Activated naive CD4-positive, alpha-beta T cell treated with anti-CD3 and anti-CD28 coated beads, Interleukin-2, amount 50 U/mL, for 24 hours (primary cell): ENCODE results near the gene ACOT7.
"Not testable (repeated sequence)": the region's sequence is repeated elsewhere in the genome, so short reads cannot be mapped to it uniquely, and the experiment has no call there.

Experiments
- H3K27ac Mint-ChIP-seq: one replicate; pipeline ENCODE4 v1.8.0; 2021; ENCODE audit warnings: mild to moderate bottlenecking, mixed read lengths
- H3K27me3 Mint-ChIP-seq: one replicate; pipeline ENCODE4 v1.8.0; 2021; ENCODE audit warnings: mixed read lengths
- H3K36me3 Mint-ChIP-seq: one replicate; pipeline ENCODE4 v1.8.0; 2021; ENCODE audit warnings: mixed read lengths
- H3K4me1 Mint-ChIP-seq: one replicate; pipeline ENCODE4 v1.8.0; 2021; ENCODE audit warnings: mixed read lengths
- H3K4me3 Mint-ChIP-seq: one replicate; pipeline ENCODE4 v1.8.0; 2021; ENCODE audit warnings: mild to moderate bottlenecking, mixed read lengths
- H3K9me3 Mint-ChIP-seq: one replicate; pipeline ENCODE4 v1.8.0; 2021; ENCODE audit warnings: mixed read lengths

ACOT7 gene

GRCh38 chr1:6329851-6330250, 63.7 kb downstream of the ACOT7 start:
- Mint-ChIP-seq H3K4me3 (no peak overlapping the region), H3K36me3 (peaks cover 1% of the 10 kb centered on the region), H3K9me3 (no peaks in the 10 kb centered on the region), H3K27ac (no peak overlapping the region), H3K4me1 (no peaks in the 10 kb centered on the region), H3K27me3 (no peaks in the 10 kb centered on the region)

- Mint-ChIP-seq H3K27me3 (no peaks in the 10 kb centered on the region), H3K9me3 (no peaks in the 10 kb centered on the region), H3K4me3 (no peak overlapping the region), H3K27ac (no peak overlapping the region), H3K4me1 (no peaks in the 10 kb centered on the region), H3K36me3 (peaks cover 1% of the 10 kb centered on the region)
These were observed 64.2 kb downstream of the ACOT7 start for GRCh38 chr1:6329396-6329795.

GRCh38 chr1:6328696-6329095, 64.9 kb downstream of the ACOT7 start:
- no peaks in the 10 kb centered on the region for H3K4me1 Mint-ChIP-seq

GRCh38 chr1:6328091-6328490, 65.5 kb downstream of the ACOT7 start:
- H3K4me3 Mint-ChIP-seq, result no peak overlapping the region
- H3K27me3 Mint-ChIP-seq, result no peaks in the 10 kb centered on the region
- H3K4me1 Mint-ChIP-seq, result no peaks in the 10 kb centered on the region
- H3K36me3 Mint-ChIP-seq, result peaks cover 1% of the 10 kb centered on the region
- H3K27ac Mint-ChIP-seq, result no peak overlapping the region
- no peaks in the 10 kb centered on the region for H3K9me3 Mint-ChIP-seq

More at GRCh38 chr1:6328696-6329095, 64.9 kb downstream of the ACOT7 start:
- Mint-ChIP-seq H3K36me3 (peaks cover 1% of the 10 kb centered on the region), H3K27ac (no peak overlapping the region), H3K9me3 (no peaks in the 10 kb centered on the region), H3K27me3 (no peaks in the 10 kb centered on the region), H3K4me3 (no peak overlapping the region)

- H3K4me3 Mint-ChIP-seq, result no peak overlapping the region
- no peaks in the 10 kb centered on the region for H3K9me3 Mint-ChIP-seq
- H3K4me1 Mint-ChIP-seq, result no peaks in the 10 kb centered on the region
- no peaks in the 10 kb centered on the region for H3K27me3 Mint-ChIP-seq
- peaks cover 1% of the 10 kb centered on the region for H3K36me3 Mint-ChIP-seq
- no peak overlapping the region for H3K27ac Mint-ChIP-seq
These were observed 68.1 kb downstream of the ACOT7 start for GRCh38 chr1:6325482-6325881.

- peaks cover 3% of the 10 kb centered on the region for H3K36me3 Mint-ChIP-seq
- no peaks in the 10 kb centered on the region for H3K9me3 Mint-ChIP-seq
- H3K4me3 Mint-ChIP-seq, result no peak overlapping the region
- no peak overlapping the region for H3K27ac Mint-ChIP-seq
- H3K27me3 Mint-ChIP-seq, result no peaks in the 10 kb centered on the region
- no peaks in the 10 kb centered on the region for H3K4me1 Mint-ChIP-seq
These were observed 71.4 kb downstream of the ACOT7 start for GRCh38 chr1:6322161-6322560.

GRCh38 chr1:6321205-6321604, 72.4 kb downstream of the ACOT7 start:
- H3K27me3 Mint-ChIP-seq, result no peaks in the 10 kb centered on the region
- peaks cover 3% of the 10 kb centered on the region for H3K36me3 Mint-ChIP-seq
- no peaks in the 10 kb centered on the region for H3K9me3 Mint-ChIP-seq
- no peaks in the 10 kb centered on the region for H3K4me1 Mint-ChIP-seq
- peak overlapping the region; percentile 30 for H3K27ac Mint-ChIP-seq
- H3K4me3 Mint-ChIP-seq, result no peak overlapping the region

- H3K27me3 Mint-ChIP-seq, result no peaks in the 10 kb centered on the region
- H3K27ac Mint-ChIP-seq, result no peak overlapping the region
- H3K36me3 Mint-ChIP-seq, result peaks cover 6% of the 10 kb centered on the region
- H3K4me3 Mint-ChIP-seq, result no peak overlapping the region
- H3K9me3 Mint-ChIP-seq, result no peaks in the 10 kb centered on the region
- H3K4me1 Mint-ChIP-seq, result no peaks in the 10 kb centered on the region
These were observed 76.3 kb downstream of the ACOT7 start for GRCh38 chr1:6317098-6317760.

GRCh38 chr1:6316240-6317097, 77.1 kb downstream of the ACOT7 start:
- H3K27ac Mint-ChIP-seq, result no peak overlapping the region
- H3K27me3 Mint-ChIP-seq, result no peaks in the 10 kb centered on the region
- H3K4me3 Mint-ChIP-seq, result no peak overlapping the region
- no peaks in the 10 kb centered on the region for H3K9me3 Mint-ChIP-seq
- H3K36me3 Mint-ChIP-seq, result peaks cover 6% of the 10 kb centered on the region
- H3K4me1 Mint-ChIP-seq, result no peaks in the 10 kb centered on the region

- Mint-ChIP-seq H3K36me3 (peaks cover 6% of the 10 kb centered on the region), H3K27me3 (no peaks in the 10 kb centered on the region), H3K9me3 (no peaks in the 10 kb centered on the region), H3K27ac (no peak overlapping the region), H3K4me3 (no peak overlapping the region), H3K4me1 (no peaks in the 10 kb centered on the region)
These were observed 79.1 kb downstream of the ACOT7 start for GRCh38 chr1:6314503-6314902.

- Mint-ChIP-seq H3K9me3 (no peaks in the 10 kb centered on the region), H3K27me3 (no peaks in the 10 kb centered on the region), H3K27ac (no peak overlapping the region), H3K4me3 (no peak overlapping the region), H3K36me3 (peaks cover 6% of the 10 kb centered on the region), H3K4me1 (no peaks in the 10 kb centered on the region)
These were observed 80.0 kb downstream of the ACOT7 start for GRCh38 chr1:6313393-6314200.

GRCh38 chr1:6310116-6310848, 83.3 kb downstream of the ACOT7 start:
- Mint-ChIP-seq H3K4me1 (no peaks in the 10 kb centered on the region), H3K4me3 (no peak overlapping the region), H3K36me3 (peaks cover 2% of the 10 kb centered on the region), H3K27ac (no peak overlapping the region), H3K9me3 (no peaks in the 10 kb centered on the region), H3K27me3 (no peaks in the 10 kb centered on the region)

- H3K36me3 Mint-ChIP-seq, result peaks cover 2% of the 10 kb centered on the region
- H3K4me3 Mint-ChIP-seq, result no peak overlapping the region
- H3K9me3 Mint-ChIP-seq, result no peaks in the 10 kb centered on the region
- no peaks in the 10 kb centered on the region for H3K4me1 Mint-ChIP-seq
- no peak overlapping the region for H3K27ac Mint-ChIP-seq
- H3K27me3 Mint-ChIP-seq, result no peaks in the 10 kb centered on the region
These were observed 84.0 kb downstream of the ACOT7 start for GRCh38 chr1:6309564-6309963.

- H3K27ac Mint-ChIP-seq, result no peak overlapping the region
- H3K27me3 Mint-ChIP-seq, result no peaks in the 10 kb centered on the region
- no peaks in the 10 kb centered on the region for H3K36me3 Mint-ChIP-seq
- H3K4me3 Mint-ChIP-seq, result no peak overlapping the region
- no peaks in the 10 kb centered on the region for H3K9me3 Mint-ChIP-seq
- no peaks in the 10 kb centered on the region for H3K4me1 Mint-ChIP-seq
These were observed 85.1 kb downstream of the ACOT7 start for GRCh38 chr1:6308449-6308848.

GRCh38 chr1:6307682-6308081, 85.9 kb downstream of the ACOT7 start:
- H3K36me3 Mint-ChIP-seq, H3K4me3 Mint-ChIP-seq, H3K27me3 Mint-ChIP-seq, H3K27ac Mint-ChIP-seq, H3K4me1 Mint-ChIP-seq, H3K9me3 Mint-ChIP-seq: not testable (repeated sequence)
